ENCODE data around the gene SRSF9.
"Not testable (repeated sequence)": the region's sequence is repeated elsewhere in the genome, so short reads cannot be mapped to it uniquely, and the experiment has no call there.

Gene SRSF9

GRCh38 chr12:120469450-120470149 lies at the start of gene SRSF9:
TSS of gene SRSF9 (minus strand) at chr12:120469748. CDS start at chr12:120469609, 139 bp downstream.
- DNase-seq: peak; percentile 97

- not testable (repeated sequence) for DNase-seq
These were observed 49.8 kb upstream of the SRSF9 start for GRCh38 chr12:120519324-120519723.

- no peak for DNase-seq
These were observed 45.9 kb upstream of the SRSF9 start for GRCh38 chr12:120515496-120515895.

- DNase-seq: no peak
These were observed 44.5 kb upstream of the SRSF9 start for GRCh38 chr12:120514002-120514401.

- DNase-seq: no peak
These were observed 39.0 kb upstream of the SRSF9 start for GRCh38 chr12:120508537-120508936.

GRCh38 chr12:120504587-120504986 lies 35.0 kb upstream of the SRSF9 start:
- DNase-seq: no peak

GRCh38 chr12:120500581-120500980 lies 31.0 kb upstream of the SRSF9 start:
- no peak for DNase-seq

- no peak for DNase-seq
These were observed 29.4 kb upstream of the SRSF9 start for GRCh38 chr12:120498870-120499515.

- DNase-seq: no peak
These were observed 28.1 kb upstream of the SRSF9 start for GRCh38 chr12:120497524-120498150.

GRCh38 chr12:120496413-120497340 lies 27.1 kb upstream of the SRSF9 start:
- peak; percentile 33 for DNase-seq

GRCh38 chr12:120495731-120496412 lies 26.3 kb upstream of the SRSF9 start, which contains the start of gene DYNLL1:
TSS of gene DYNLL1 (plus strand) at chr12:120496113. CDS start at chr12:120496422, 309 bp downstream.
- DNase-seq: peak; percentile 97

GRCh38 chr12:120495186-120495730 lies 25.7 kb upstream of the SRSF9 start:
- peak; percentile 4 for DNase-seq

GRCh38 chr12:120490833-120491512 lies 21.4 kb upstream of the SRSF9 start:
- no peak for DNase-seq

- no peak for DNase-seq
These were observed 20.8 kb upstream of the SRSF9 start for GRCh38 chr12:120490325-120490724.

GRCh38 chr12:120489018-120489417 lies 19.5 kb upstream of the SRSF9 start:
- DNase-seq: no peak

- DNase-seq: no peak
These were observed 18.6 kb upstream of the SRSF9 start for GRCh38 chr12:120488057-120488640.

GRCh38 chr12:120487552-120487951 lies 18.0 kb upstream of the SRSF9 start:
- DNase-seq: not testable (repeated sequence)

- no peak for DNase-seq
These were observed 16.7 kb upstream of the SRSF9 start for GRCh38 chr12:120485961-120486881.

- DNase-seq: no peak
These were observed 14.1 kb upstream of the SRSF9 start for GRCh38 chr12:120483621-120484020.
